T-helper 22 cell (primary cell): ENCODE measurements around the gene TMEM190.

ENCODE experiments used
- DNase-seq: peaks from one replicate; pipeline ENCODE4 v3.0.0-alpha.2; 2020; ENCODE audit warnings: low read depth

Gene TMEM190

GRCh38 chr19:55423225-55424005, 46.8 kb downstream of the TMEM190 start:
- no peak for DNase-seq

- no peak for DNase-seq
Observed at GRCh38 chr19:55424518-55424917, 47.9 kb downstream of the TMEM190 start.

DNA sequence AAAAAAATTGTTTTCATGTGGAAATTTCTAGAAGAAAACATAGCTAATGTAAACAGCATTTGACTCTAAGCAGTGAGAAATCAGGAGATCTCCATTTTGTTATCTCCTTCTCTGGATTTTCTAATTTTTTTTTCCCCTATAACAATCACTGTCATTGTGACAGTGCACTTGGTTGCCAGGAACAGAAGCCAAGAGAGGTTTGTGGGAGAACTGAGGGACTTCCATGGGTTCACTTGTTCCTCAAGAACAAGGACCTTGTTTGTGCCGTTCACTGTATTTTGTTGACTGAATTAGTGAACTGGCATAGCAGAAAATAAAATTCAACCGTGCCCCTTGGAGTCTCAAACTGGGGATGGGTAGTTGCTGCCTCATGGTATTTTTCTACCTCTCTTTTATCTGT, 49.4 kb downstream of the TMEM190 start:
- no peak for DNase-seq
